Neural cell (in vitro differentiated cells): ENCODE data around the gene SRC. TPM values are rescaled to one million over a fixed set of nuclear protein-coding genes. Genes with fewer than 3 reads are reported as not detected.
"Not testable (repeated sequence)": the region's sequence is repeated elsewhere in the genome, so short reads cannot be mapped to it uniquely, and the experiment has no call there.

Source experiments
- H2AFZ ChIP-seq: fragments of 200-600, 300-800 bp; sonication (generic), shearing (Covaris generic); 2 replicates; pipeline ENCODE4 v1.6.0; 2014; ENCODE audit warnings: low read depth, mild to moderate bottlenecking, antibody characterized with exemption, low read length, moderate library complexity
- H3F3A ChIP-seq: fragments of 200-600 bp; shearing (Covaris generic); 2 replicates; pipeline ENCODE4 v1.6.1; 2016; ENCODE audit warnings: mild to moderate bottlenecking, moderate library complexity, mixed read lengths, antibody characterized with exemption, low read length; ENCODE audit not compliant: insufficient read depth, poor library complexity, severe bottlenecking
- H3K27ac ChIP-seq: fragments of 200-600, 300-800 bp; sonication (generic), shearing (Covaris generic); 2 replicates; pipeline ENCODE4 v1.5.1; 2014; ENCODE audit warnings: mild to moderate bottlenecking, low read length, moderate library complexity
- H3K27me3 ChIP-seq: fragments of 300-800, 200-600 bp; sonication (generic), shearing (Covaris generic); 2 replicates; pipeline ENCODE4 v1.6.0; 2014; ENCODE audit warnings: mild to moderate bottlenecking, low read depth, low read length, moderate library complexity; ENCODE audit not compliant: insufficient read depth
- H3K36me3 ChIP-seq: fragments of 300-800, 200-600 bp; sonication (generic), shearing (Covaris generic); 2 replicates; pipeline ENCODE4 v1.5.1; 2014; ENCODE audit warnings: mild to moderate bottlenecking, antibody characterized with exemption, low read length, moderate library complexity; ENCODE audit not compliant: insufficient read depth
- H3K4me2 ChIP-seq: fragments of 300-800, 200-600 bp; sonication (generic), shearing (Covaris generic); 2 replicates; pipeline ENCODE4 v1.6.0; 2014; ENCODE audit warnings: mild to moderate bottlenecking, low read length
- H3K4me3 ChIP-seq: fragments of 300-800, 200-600 bp; sonication (generic), shearing (Covaris generic); 2 replicates; pipeline ENCODE4 v1.5.1; 2014; ENCODE audit warnings: mild to moderate bottlenecking, low read length, moderate library complexity
- H3K79me2 ChIP-seq: fragments of 200-600 bp; shearing (Covaris generic); replicated peaks from 2 replicates; pipeline ENCODE4 v1.6.0; 2014; ENCODE audit warnings: mild to moderate bottlenecking, low read length, moderate library complexity; ENCODE audit not compliant: insufficient read depth
- H3K9ac ChIP-seq: fragments of 300-800, 200-600 bp; sonication (generic), shearing (Covaris generic); 2 replicates; pipeline ENCODE4 v1.6.1; 2016; ENCODE audit warnings: mild to moderate bottlenecking, low read length, mixed read lengths
- H3K9me2 ChIP-seq: fragments of 200-600 bp; shearing (Covaris generic); 2 replicates; pipeline ENCODE4 v1.6.1; 2016; ENCODE audit warnings: mild to moderate bottlenecking, low read length, mixed read lengths; ENCODE audit not compliant: insufficient read depth
- H3K9me3 ChIP-seq: fragments of 200-600, 300-800 bp; sonication (generic), shearing (Covaris generic); 2 replicates; pipeline ENCODE4 v1.6.1; 2016; ENCODE audit warnings: mild to moderate bottlenecking, mixed run types, low read length, moderate library complexity, mixed read lengths
- H4K20me1 ChIP-seq: fragments of 200-600 bp; shearing (Covaris generic); 2 replicates; pipeline ENCODE4 v1.6.1; 2016; ENCODE audit warnings: mild to moderate bottlenecking, mixed run types; ENCODE audit not compliant: insufficient read depth
- CTCF ChIP-seq: fragments of 450-650 bp; IDR thresholded peaks from 2 replicates; pipeline ENCODE4 v1.5.1; 2014; ENCODE audit warnings: antibody characterized with exemption, mild to moderate bottlenecking, moderate library complexity; ENCODE audit not compliant: poor library complexity, severe bottlenecking
- EP300 ChIP-seq: fragments of 450-650 bp; conservative IDR thresholded peaks from 2 replicates; pipeline ENCODE4 v1.6.1; 2014; ENCODE audit warnings: antibody characterized with exemption, mild to moderate bottlenecking, moderate library complexity; ENCODE audit not compliant: poor library complexity, severe bottlenecking
- EZH2 ChIP-seq: fragments of 200-600, 300-800 bp; shearing (Covaris generic), sonication (generic); IDR thresholded peaks from 2 replicates; pipeline ENCODE4 v1.6.1; 2014; ENCODE audit warnings: antibody characterized with exemption, low read length, borderline replicate concordance, mild to moderate bottlenecking; ENCODE audit not compliant: insufficient read depth, poor library complexity, severe bottlenecking
- MXI1 ChIP-seq: fragments of 450-650 bp; conservative IDR thresholded peaks from 2 replicates; pipeline ENCODE4 v1.6.1; 2014; ENCODE audit warnings: antibody characterized with exemption, mild to moderate bottlenecking; ENCODE audit not compliant: poor library complexity, severe bottlenecking
- POLR2AphosphoS5 ChIP-seq: IDR thresholded peaks from 2 replicates; pipeline ENCODE4 v1.6.1; 2012
- RAD21 ChIP-seq: fragments of 450-650 bp; conservative IDR thresholded peaks from 2 replicates; pipeline ENCODE4 v1.6.1; 2014; ENCODE audit warnings: antibody characterized with exemption, mild to moderate bottlenecking, moderate library complexity
- REST ChIP-seq: IDR thresholded peaks from 2 replicates; pipeline ENCODE4 v1.6.1; 2012; ENCODE audit warnings: borderline replicate concordance
- SMC3 ChIP-seq: fragments of 450-650 bp; conservative IDR thresholded peaks from 2 replicates; pipeline ENCODE4 v1.6.1; 2014; ENCODE audit warnings: antibody characterized with exemption, mild to moderate bottlenecking, moderate library complexity; ENCODE audit not compliant: poor library complexity
- TAF1 ChIP-seq: IDR thresholded peaks from 2 replicates; pipeline ENCODE4 v1.6.1; 2012; ENCODE audit warnings: low read depth
- polyA plus RNA-seq: library from polyadenylated mRNA; depleted of rRNA; stranded (reverse); fragments of >200 nt; gene quantifications from 2 replicates; pipeline ENCODE4 v1.2.3, GENCODE V29; 2014

SRC gene
- polyA plus RNA-seq, 1 donor from 2014 or later = 39.0 TPM

- H3K4me3 ChIP-seq = no peak overlapping the region
- no peaks in the 10 kb centered on the region for H3K9me2 ChIP-seq
- no peaks in the 10 kb centered on the region for H3K79me2 ChIP-seq
- no peak for TF ChIP-seq REST
- TF ChIP-seq CTCF = no peak
- TF ChIP-seq MXI1 = no peak
- TF ChIP-seq RAD21 = no peak
- no peak for TF ChIP-seq EZH2
- TF ChIP-seq TAF1 = no peak
- TF ChIP-seq POLR2AphosphoS5 = no peak
- TF ChIP-seq SMC3 = no peak
- TF ChIP-seq EP300 = no peak
- H3K27ac ChIP-seq = no peak overlapping the region
- H4K20me1 ChIP-seq = no peaks in the 10 kb centered on the region
- no peaks in the 10 kb centered on the region for H3K9me3 ChIP-seq
- no peaks in the 10 kb centered on the region for H3K27me3 ChIP-seq
- no peaks in the 10 kb centered on the region for H3K36me3 ChIP-seq
- no peak overlapping the region for H3K9ac ChIP-seq
- H3F3A ChIP-seq = no peaks in the 10 kb centered on the region
- no peak overlapping the region for H3K4me2 ChIP-seq
- no peak overlapping the region for H2AFZ ChIP-seq
These were observed 8.5 kb upstream of the SRC start for GRCh38 chr20:37337208-37337991.

GRCh38 chr20:37338380-37338779 is 7.6 kb upstream of the SRC start:
- not testable (repeated sequence) for H3F3A ChIP-seq, H3K9me2 ChIP-seq, H3K27me3 ChIP-seq, H3K36me3 ChIP-seq, H2AFZ ChIP-seq, H3K9me3 ChIP-seq, H3K4me3 ChIP-seq, H4K20me1 ChIP-seq, H3K9ac ChIP-seq, H3K27ac ChIP-seq, H3K79me2 ChIP-seq, H3K4me2 ChIP-seq

- Histone ChIP-seq H3K36me3 (no peaks in the 10 kb centered on the region), H2AFZ (no peak overlapping the region), H3K9ac (no peak overlapping the region), H3K4me3 (no peak overlapping the region), H4K20me1 (no peaks in the 10 kb centered on the region), H3K9me3 (no peaks in the 10 kb centered on the region), H3K79me2 (no peaks in the 10 kb centered on the region), H3K27ac (no peak overlapping the region), H3F3A (no peaks in the 10 kb centered on the region), H3K4me2 (no peak overlapping the region), H3K27me3 (no peaks in the 10 kb centered on the region), H3K9me2 (no peaks in the 10 kb centered on the region)
- TF ChIP-seq MXI1 (no peak), SMC3 (no peak), EZH2 (no peak), REST (no peak), POLR2AphosphoS5 (no peak), CTCF (no peak), RAD21 (no peak), TAF1 (no peak), EP300 (no peak)
These were observed 6.7 kb upstream of the SRC start for GRCh38 chr20:37339208-37339607.
